HL-60 (cell line): Measurements from ENCODE around the gene PLEKHG3.

Experiments
- DNase-seq, 2 experiments: peaks; one replicate each; pipeline ENCODE4 v3.0.0-alpha.2; 2010 to 2020; ENCODE audit warnings: low read depth in 1 of 2, low spot score in 1 of 2
- H3K27ac ChIP-seq: fragments of 250-450 bp; sonication (Bioruptor Pico); replicated peaks from 2 replicates; pipeline ENCODE4 v1.5.1; 2020; ENCODE audit warnings: mild to moderate bottlenecking, moderate library complexity
- H3K27me3 ChIP-seq: fragments of 250-450 bp; sonication (Bioruptor Pico); 2 replicates; pipeline ENCODE4 v1.5.1; 2021; ENCODE audit warnings: mild to moderate bottlenecking, moderate library complexity; ENCODE audit not compliant: insufficient read depth, poor library complexity, severe bottlenecking
- H3K4me3 ChIP-seq: replicated peaks from 2 replicates; pipeline ENCODE4 v1.5.1; 2011; ENCODE audit warnings: mild to moderate bottlenecking, control low read depth, low read length; ENCODE audit not compliant: insufficient read depth
- GABPA ChIP-seq: IDR thresholded peaks from 2 replicates; pipeline ENCODE4 v1.6.1; 2012; ENCODE audit warnings: low read depth
- POLR2AphosphoS5 ChIP-seq: IDR thresholded peaks from 2 replicates; pipeline ENCODE4 v1.6.1; 2012; ENCODE audit warnings: low read depth
- SPI1 ChIP-seq: IDR thresholded peaks from 2 replicates; pipeline ENCODE4 v1.6.1; 2012; ENCODE audit warnings: low read depth, mild to moderate bottlenecking, borderline replicate concordance
- TF ChIP-seq, protein P1 (sequence below): IDR thresholded peaks from 2 replicates; pipeline ENCODE4 v1.6.1; 2012; ENCODE audit warnings: low read depth; ENCODE audit not compliant: insufficient replicate concordance
- TF ChIP-seq, protein P2 (sequence below): IDR thresholded peaks from one replicate; pipeline ENCODE4 v1.5.1; 2011; ENCODE audit warnings: low read length, control low read depth, inconsistent platforms; ENCODE audit not compliant: insufficient read depth

PLEKHG3 gene

GRCh38 chr14:64724578-64724930, 20.3 kb downstream of the PLEKHG3 start:
- Histone ChIP-seq H3K27me3 (no peaks in the 10 kb centered on the region), H3K27ac (no peak overlapping the region), H3K4me3 (no peak overlapping the region)
- TF ChIP-seq, protein P1, sequence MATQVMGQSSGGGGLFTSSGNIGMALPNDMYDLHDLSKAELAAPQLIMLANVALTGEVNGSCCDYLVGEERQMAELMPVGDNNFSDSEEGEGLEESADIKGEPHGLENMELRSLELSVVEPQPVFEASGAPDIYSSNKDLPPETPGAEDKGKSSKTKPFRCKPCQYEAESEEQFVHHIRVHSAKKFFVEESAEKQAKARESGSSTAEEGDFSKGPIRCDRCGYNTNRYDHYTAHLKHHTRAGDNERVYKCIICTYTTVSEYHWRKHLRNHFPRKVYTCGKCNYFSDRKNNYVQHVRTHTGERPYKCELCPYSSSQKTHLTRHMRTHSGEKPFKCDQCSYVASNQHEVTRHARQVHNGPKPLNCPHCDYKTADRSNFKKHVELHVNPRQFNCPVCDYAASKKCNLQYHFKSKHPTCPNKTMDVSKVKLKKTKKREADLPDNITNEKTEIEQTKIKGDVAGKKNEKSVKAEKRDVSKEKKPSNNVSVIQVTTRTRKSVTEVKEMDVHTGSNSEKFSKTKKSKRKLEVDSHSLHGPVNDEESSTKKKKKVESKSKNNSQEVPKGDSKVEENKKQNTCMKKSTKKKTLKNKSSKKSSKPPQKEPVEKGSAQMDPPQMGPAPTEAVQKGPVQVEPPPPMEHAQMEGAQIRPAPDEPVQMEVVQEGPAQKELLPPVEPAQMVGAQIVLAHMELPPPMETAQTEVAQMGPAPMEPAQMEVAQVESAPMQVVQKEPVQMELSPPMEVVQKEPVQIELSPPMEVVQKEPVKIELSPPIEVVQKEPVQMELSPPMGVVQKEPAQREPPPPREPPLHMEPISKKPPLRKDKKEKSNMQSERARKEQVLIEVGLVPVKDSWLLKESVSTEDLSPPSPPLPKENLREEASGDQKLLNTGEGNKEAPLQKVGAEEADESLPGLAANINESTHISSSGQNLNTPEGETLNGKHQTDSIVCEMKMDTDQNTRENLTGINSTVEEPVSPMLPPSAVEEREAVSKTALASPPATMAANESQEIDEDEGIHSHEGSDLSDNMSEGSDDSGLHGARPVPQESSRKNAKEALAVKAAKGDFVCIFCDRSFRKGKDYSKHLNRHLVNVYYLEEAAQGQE = no peak
- no peak for TF ChIP-seq GABPA
- TF ChIP-seq, protein P2, sequence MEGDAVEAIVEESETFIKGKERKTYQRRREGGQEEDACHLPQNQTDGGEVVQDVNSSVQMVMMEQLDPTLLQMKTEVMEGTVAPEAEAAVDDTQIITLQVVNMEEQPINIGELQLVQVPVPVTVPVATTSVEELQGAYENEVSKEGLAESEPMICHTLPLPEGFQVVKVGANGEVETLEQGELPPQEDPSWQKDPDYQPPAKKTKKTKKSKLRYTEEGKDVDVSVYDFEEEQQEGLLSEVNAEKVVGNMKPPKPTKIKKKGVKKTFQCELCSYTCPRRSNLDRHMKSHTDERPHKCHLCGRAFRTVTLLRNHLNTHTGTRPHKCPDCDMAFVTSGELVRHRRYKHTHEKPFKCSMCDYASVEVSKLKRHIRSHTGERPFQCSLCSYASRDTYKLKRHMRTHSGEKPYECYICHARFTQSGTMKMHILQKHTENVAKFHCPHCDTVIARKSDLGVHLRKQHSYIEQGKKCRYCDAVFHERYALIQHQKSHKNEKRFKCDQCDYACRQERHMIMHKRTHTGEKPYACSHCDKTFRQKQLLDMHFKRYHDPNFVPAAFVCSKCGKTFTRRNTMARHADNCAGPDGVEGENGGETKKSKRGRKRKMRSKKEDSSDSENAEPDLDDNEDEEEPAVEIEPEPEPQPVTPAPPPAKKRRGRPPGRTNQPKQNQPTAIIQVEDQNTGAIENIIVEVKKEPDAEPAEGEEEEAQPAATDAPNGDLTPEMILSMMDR = no peak
- TF ChIP-seq POLR2AphosphoS5 = no peak
- TF ChIP-seq SPI1 = no peak
- no peak for DNase-seq

GRCh38 chr14:64725261-64725815, 21.1 kb downstream of the PLEKHG3 start:
- DNase-seq = no peak
- Histone ChIP-seq H3K4me3 (no peak overlapping the region), H3K27me3 (no peaks in the 10 kb centered on the region), H3K27ac (no peak overlapping the region)
- no peak for TF ChIP-seq SPI1
- TF ChIP-seq, protein P2 = no peak
- no peak for TF ChIP-seq POLR2AphosphoS5
- TF ChIP-seq, protein P1 = no peak
- TF ChIP-seq GABPA = no peak

GRCh38 chr14:64725879-64726584, 21.8 kb downstream of the PLEKHG3 start:
- no peak overlapping the region for H3K27ac ChIP-seq
- no peaks in the 10 kb centered on the region for H3K27me3 ChIP-seq
- H3K4me3 ChIP-seq = no peak overlapping the region
- no peak for DNase-seq
- no peak for TF ChIP-seq POLR2AphosphoS5
- TF ChIP-seq, protein P2 = no peak
- no peak for TF ChIP-seq GABPA
- TF ChIP-seq, protein P1 = no peak
- no peak for TF ChIP-seq SPI1
